Lower leg skin (tissue), 4 donors: ENCODE results near the gene IFIT3. TPM values are rescaled to one million over a fixed set of nuclear protein-coding genes. Genes with fewer than 3 reads are reported as not detected.

Experiments used
- DNase-seq, 2 donors: peaks; one replicate each; pipeline ENCODE4 v3.0.0-alpha.2; 2019; ENCODE audit warnings: low spot score in 2 of 2
- H3K4me3 ChIP-seq: fragments of 200-600 bp; sonication (generic); 2 replicates; pipeline ENCODE4 v1.5.1; 2017; ENCODE audit warnings: mild to moderate bottlenecking, low read depth; ENCODE audit not compliant: poor library complexity, severe bottlenecking
- POLR2A ChIP-seq, 2 donors: fragments of 450-650 bp; IDR thresholded peaks; one replicate each; pipeline ENCODE4 v1.6.1; 2016 to 2017; ENCODE audit warnings: antibody characterized with exemption in 2 of 2, mild to moderate bottlenecking in 1 of 2, moderate library complexity in 1 of 2
- WGBS, 2 donors: methylation state at CpG; one replicate each; pipeline ENCODE4 v1.1.5; 2018; 5-methylcytosine and 5-hydroxymethylcytosine counted together
- intact Hi-C: fragments of 100-400 bp; cut with DNase I; formaldehyde crosslinking; loops from one replicate; pipeline ENCODE4 v1.15.0; 2023; ENCODE audit warnings: low total_unique reads
- total RNA-seq, 4 donors: library from RNA; depleted of rRNA; stranded (reverse); fragments of >200 nt; gene quantifications; one replicate each; pipeline ENCODE4 v1.1.0, GENCODE V29; 2016
- TF ChIP-seq, protein P1 (sequence below), 3 donors: fragments of 450-650 bp; IDR thresholded peaks; one replicate each; pipeline ENCODE4 v1.5.1; 2016; ENCODE audit warnings: antibody characterized with exemption in 3 of 3, mild to moderate bottlenecking in 3 of 3, moderate library complexity in 2 of 3

Gene IFIT3
- total RNA-seq, 4 donors from 2014 or later, result 1.1 to 8.2 (median 3.7) TPM

GRCh38 chr10:89355394-89355931, 27.7 kb downstream of the IFIT3 start:
- intact Hi-C loops, result no loop called here
- TF ChIP-seq, protein P1, sequence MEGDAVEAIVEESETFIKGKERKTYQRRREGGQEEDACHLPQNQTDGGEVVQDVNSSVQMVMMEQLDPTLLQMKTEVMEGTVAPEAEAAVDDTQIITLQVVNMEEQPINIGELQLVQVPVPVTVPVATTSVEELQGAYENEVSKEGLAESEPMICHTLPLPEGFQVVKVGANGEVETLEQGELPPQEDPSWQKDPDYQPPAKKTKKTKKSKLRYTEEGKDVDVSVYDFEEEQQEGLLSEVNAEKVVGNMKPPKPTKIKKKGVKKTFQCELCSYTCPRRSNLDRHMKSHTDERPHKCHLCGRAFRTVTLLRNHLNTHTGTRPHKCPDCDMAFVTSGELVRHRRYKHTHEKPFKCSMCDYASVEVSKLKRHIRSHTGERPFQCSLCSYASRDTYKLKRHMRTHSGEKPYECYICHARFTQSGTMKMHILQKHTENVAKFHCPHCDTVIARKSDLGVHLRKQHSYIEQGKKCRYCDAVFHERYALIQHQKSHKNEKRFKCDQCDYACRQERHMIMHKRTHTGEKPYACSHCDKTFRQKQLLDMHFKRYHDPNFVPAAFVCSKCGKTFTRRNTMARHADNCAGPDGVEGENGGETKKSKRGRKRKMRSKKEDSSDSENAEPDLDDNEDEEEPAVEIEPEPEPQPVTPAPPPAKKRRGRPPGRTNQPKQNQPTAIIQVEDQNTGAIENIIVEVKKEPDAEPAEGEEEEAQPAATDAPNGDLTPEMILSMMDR (IDR thresholded peaks at IDR 0.05), result no peak
- no peak for TF ChIP-seq POLR2A (IDR thresholded peaks at IDR 0.05)
- no peak overlapping the region for H3K4me3 ChIP-seq
- WGBS, 2 donors, result 91 to 93% methylated on average over 2 of the region's 2 CpGs
- DNase-seq, result no peak

- no peak for DNase-seq
- intact Hi-C loops, result no loop called here
- no peak overlapping the region for H3K4me3 ChIP-seq
- 71% methylated on average over 1 of the region's 1 CpG for WGBS, 2 donors
- TF ChIP-seq, protein P1 (IDR thresholded peaks at IDR 0.05), result no peak
- no peak for TF ChIP-seq POLR2A (IDR thresholded peaks at IDR 0.05)
Observed at GRCh38 chr10:89357096-89357495, 29.3 kb downstream of the IFIT3 start.

DNA sequence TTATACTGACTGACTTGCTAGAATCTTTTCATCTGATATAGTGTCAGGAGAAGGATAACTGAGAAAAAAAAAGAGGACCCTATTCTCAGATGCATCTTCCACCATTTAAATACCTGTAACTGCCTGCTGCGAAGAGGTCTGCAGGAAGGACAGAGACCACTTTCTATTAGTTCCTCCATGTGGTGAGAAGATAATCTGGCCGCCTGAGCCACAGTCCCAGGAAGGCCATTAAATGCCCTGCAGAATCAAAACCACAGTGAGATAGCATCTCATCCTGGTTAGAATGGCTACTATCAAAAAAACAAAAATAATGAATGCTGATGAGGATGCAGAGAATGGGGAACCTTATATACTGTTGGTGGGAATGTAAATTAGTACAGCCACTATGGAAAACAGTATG, 30.2 kb downstream of the IFIT3 start:
- WGBS, 2 donors, result 84 to 93% methylated on average over 2 of the region's 2 CpGs
- H3K4me3 ChIP-seq, result no peak overlapping the region
- no peak for DNase-seq
- intact Hi-C loops, result no loop called here
- TF ChIP-seq, protein P1 (IDR thresholded peaks at IDR 0.05), result no peak
- TF ChIP-seq POLR2A (IDR thresholded peaks at IDR 0.05), result no peak

- no peak for TF ChIP-seq POLR2A (IDR thresholded peaks at IDR 0.05)
- TF ChIP-seq, protein P1 (IDR thresholded peaks at IDR 0.05), result no peak
- no peak overlapping the region for H3K4me3 ChIP-seq
- intact Hi-C loops, result no loop called here
- no peak for DNase-seq
Observed at GRCh38 chr10:89360157-89360556, 32.4 kb downstream of the IFIT3 start.

DNA sequence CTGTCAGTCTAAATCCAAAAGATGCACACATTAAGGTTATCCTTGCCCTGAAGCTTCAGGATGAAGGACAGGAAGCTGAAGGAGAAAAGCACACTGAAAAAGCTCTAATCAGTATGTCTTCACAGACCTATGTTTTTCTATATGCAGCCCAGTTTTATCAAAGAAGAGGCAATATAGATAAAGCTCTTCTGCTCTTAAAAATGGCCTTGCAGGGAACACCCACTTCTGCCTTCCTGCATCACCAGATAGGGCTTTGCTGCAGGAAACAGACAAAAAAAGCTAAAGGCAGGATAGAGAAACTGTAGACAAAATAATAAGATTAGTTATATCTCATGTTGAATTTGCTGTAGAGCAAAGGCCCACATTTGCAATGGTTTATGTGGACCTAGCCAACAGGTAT, 35.1 kb downstream of the IFIT3 start:
- intact Hi-C loops, result no loop called here
- no peak for DNase-seq
- TF ChIP-seq POLR2A (IDR thresholded peaks at IDR 0.05), result no peak
- TF ChIP-seq, protein P1 (IDR thresholded peaks at IDR 0.05), result no peak
- H3K4me3 ChIP-seq, result no peak overlapping the region

DNA sequence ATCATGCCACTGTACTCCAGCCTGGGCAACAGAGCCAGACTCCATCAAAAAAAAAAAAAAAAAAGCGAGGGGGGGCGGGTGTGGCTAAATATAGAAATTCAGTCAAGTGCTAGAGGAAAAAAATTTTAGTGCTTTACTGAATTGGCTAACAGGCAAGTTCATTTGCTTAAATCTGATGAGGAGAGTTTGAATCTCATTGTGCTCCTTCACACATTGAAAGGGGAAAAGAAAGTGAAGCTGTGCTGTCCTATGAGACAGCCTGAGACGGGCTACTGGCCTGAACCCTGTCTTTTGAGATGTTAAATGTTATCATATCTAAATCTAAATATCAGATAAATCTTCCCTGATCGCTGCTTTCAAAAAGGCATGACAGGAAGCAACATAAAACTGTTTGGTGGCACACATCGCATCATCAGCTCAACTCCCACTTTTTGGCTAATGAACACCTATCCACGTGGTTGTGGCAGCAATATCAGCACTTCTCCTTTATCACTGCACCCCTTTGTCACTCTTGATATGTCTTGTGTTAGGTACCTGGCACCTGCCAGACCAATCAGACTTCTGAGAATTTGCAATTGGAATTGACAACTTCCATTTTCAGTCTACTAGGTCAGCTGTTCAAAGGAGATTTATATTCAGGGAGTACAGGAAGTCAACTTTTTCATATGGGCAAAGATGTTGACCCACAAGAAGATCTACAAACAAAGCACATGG, 36.1 kb downstream of the IFIT3 start:
- whole genome bisulfite sequencing, 2 donors, result 58 to 72% methylated on average over 6 of the region's 6 CpGs
- TF ChIP-seq, protein P1 (IDR thresholded peaks at IDR 0.05), result no peak
- TF ChIP-seq POLR2A (IDR thresholded peaks at IDR 0.05), result no peak
- DNase-seq, result no peak
- intact Hi-C loops, result no loop called here
- H3K4me3 ChIP-seq, result no peak overlapping the region
